Parathyroid adenoma (tissue), 2 donors: ENCODE results near the gene THBS3.

Experiments
- H2AFZ ChIP-seq: fragments of 300-600 bp; sonication (generic); one replicate; pipeline ENCODE4 v1.7.0; 2017; ENCODE audit warnings: antibody characterized with exemption, mild to moderate bottlenecking
- H3K27ac ChIP-seq: fragments of 300-600 bp; sonication (generic); one replicate; pipeline ENCODE4 v1.7.0; 2017
- H3K27me3 ChIP-seq: fragments of 300-600 bp; sonication (generic); one replicate; pipeline ENCODE4 v1.7.0; 2017; ENCODE audit warnings: low read length; ENCODE audit not compliant: control insufficient read depth, insufficient read depth
- H3K36me3 ChIP-seq: fragments of 300-600 bp; sonication (generic); one replicate; pipeline ENCODE4 v1.7.0; 2017; ENCODE audit warnings: low read length; ENCODE audit not compliant: control insufficient read depth, insufficient read depth
- H3K4me1 ChIP-seq: fragments of 300-600 bp; sonication (generic); one replicate; pipeline ENCODE4 v1.7.0; 2017; ENCODE audit warnings: control low read depth
- H3K4me2 ChIP-seq: fragments of 300-600 bp; sonication (generic); one replicate; pipeline ENCODE4 v1.7.0; 2017; ENCODE audit warnings: low read length
- H3K4me3 ChIP-seq: fragments of 300-600 bp; sonication (generic); one replicate; pipeline ENCODE4 v1.7.0; 2017; ENCODE audit warnings: low read depth, low read length
- H3K79me2 ChIP-seq: fragments of 300-600 bp; sonication (generic); one replicate; pipeline ENCODE4 v1.7.0; 2017; ENCODE audit warnings: control low read depth
- H3K9ac ChIP-seq: fragments of 300-600 bp; sonication (generic); one replicate; pipeline ENCODE4 v1.7.0; 2017; ENCODE audit warnings: mild to moderate bottlenecking
- H3K9me3 ChIP-seq: fragments of 300-600 bp; sonication (generic); one replicate; pipeline ENCODE4 v1.7.0; 2017; ENCODE audit warnings: low read length; ENCODE audit not compliant: control insufficient read depth
- TF ChIP-seq, protein P1 (sequence below): fragments of 300-600 bp; sonication (generic); IDR thresholded peaks from one replicate; pipeline ENCODE4 v1.7.0; 2017; ENCODE audit warnings: antibody characterized with exemption, mild to moderate bottlenecking
- donor health status: primary hyperparathyroidism.

Gene THBS3

DNA sequence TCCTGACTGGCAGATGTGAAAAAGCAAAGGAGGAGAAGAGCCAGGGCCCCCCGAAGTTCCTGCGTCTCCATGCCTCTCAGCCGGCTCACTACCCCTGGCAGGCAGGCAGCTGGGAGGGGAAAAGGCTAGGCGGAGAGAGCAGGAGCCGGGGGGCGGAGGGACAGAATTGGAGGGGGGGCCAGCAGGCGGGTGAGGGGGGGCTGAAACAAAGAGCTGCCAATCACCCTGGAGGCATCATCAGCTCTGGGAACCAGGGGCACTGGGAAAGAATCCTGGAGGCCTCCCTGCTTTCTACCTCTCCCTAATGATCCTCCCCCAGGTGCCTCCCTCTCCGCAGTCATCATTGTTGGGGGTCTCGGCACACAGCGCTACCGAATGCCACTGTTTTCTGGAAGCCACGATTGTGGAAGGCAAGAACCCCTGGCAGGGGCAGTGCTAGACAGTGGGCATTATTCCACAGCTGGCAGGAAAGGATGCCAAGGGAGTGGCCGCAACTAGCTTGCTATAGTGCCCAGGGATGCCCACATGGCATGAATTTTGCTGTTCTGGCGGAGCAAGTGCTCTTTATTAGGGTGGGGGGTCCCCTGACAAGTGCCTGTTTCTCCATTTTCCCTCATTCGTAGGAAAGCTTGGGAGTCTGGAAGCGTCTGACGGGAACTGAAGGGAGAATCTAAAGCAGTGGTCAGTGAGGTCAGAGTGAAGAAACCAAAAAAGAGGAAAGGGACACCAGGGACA, at the start of gene THBS3:
Gene THBS3, minus strand, starts transcription at position 92 of the 735 bp plus-strand sequence. Its CDS starts 21 bp downstream, at position 71.
- Histone ChIP-seq H3K9ac (peak within 1 kb of the TSS; percentile 94), H3K4me1 (peaks cover 4% of the 10 kb centered on the region), H3K4me2 (peak within 1 kb of the TSS; percentile 69), H3K36me3 (no peaks in the 10 kb centered on the region), H3K27ac (peak within 1 kb of the TSS; percentile 99), H3K79me2 (no peaks in the 10 kb centered on the region), H3K27me3 (no peaks in the 10 kb centered on the region), H2AFZ (peak within 1 kb of the TSS; percentile 81), H3K9me3 (no peaks in the 10 kb centered on the region), H3K4me3 (peak within 1 kb of the TSS; percentile 77)
- TF ChIP-seq, protein P1, sequence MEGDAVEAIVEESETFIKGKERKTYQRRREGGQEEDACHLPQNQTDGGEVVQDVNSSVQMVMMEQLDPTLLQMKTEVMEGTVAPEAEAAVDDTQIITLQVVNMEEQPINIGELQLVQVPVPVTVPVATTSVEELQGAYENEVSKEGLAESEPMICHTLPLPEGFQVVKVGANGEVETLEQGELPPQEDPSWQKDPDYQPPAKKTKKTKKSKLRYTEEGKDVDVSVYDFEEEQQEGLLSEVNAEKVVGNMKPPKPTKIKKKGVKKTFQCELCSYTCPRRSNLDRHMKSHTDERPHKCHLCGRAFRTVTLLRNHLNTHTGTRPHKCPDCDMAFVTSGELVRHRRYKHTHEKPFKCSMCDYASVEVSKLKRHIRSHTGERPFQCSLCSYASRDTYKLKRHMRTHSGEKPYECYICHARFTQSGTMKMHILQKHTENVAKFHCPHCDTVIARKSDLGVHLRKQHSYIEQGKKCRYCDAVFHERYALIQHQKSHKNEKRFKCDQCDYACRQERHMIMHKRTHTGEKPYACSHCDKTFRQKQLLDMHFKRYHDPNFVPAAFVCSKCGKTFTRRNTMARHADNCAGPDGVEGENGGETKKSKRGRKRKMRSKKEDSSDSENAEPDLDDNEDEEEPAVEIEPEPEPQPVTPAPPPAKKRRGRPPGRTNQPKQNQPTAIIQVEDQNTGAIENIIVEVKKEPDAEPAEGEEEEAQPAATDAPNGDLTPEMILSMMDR: no peak

DNA sequence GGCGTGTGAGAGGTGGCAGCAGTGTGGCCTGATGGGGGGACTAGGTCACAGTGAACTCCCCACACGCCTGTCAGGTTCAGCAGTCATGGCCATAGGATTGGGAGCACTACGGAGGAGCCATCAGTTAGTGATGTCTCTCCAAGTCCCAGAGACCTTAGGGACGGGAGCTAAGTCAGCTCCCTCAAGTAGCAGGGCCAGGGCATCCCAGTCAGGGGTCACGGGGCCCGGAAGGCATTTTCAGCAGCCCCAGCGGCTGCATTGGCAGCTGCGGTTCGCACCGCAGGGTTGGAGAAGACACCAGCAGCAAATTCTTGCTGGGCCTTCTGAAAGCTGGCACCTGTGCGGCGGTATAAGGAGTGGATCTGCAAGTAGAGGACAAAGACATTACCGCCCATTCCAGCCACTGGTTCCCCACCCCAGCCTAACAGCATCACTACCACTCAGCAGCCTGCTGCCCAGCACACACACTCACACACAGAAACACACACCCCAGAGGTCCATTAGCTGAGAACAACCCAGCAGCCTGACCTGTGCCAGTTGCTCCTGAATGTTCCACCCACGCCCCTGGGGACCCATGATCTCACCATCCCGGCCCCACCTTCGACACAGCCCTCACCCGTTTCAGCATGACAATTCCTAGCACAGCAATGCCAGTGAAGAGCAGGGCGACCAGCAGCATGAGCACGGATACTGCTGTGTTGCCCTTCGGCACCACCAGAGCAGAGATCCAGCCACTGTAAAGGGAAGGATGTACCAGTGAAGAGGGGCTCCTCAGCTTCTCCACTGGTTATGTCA, 48.6 kb upstream of the THBS3 start:
- peaks cover 4% of the 10 kb centered on the region for H3K4me1 ChIP-seq
- TF ChIP-seq, protein P1: no peak

DNA sequence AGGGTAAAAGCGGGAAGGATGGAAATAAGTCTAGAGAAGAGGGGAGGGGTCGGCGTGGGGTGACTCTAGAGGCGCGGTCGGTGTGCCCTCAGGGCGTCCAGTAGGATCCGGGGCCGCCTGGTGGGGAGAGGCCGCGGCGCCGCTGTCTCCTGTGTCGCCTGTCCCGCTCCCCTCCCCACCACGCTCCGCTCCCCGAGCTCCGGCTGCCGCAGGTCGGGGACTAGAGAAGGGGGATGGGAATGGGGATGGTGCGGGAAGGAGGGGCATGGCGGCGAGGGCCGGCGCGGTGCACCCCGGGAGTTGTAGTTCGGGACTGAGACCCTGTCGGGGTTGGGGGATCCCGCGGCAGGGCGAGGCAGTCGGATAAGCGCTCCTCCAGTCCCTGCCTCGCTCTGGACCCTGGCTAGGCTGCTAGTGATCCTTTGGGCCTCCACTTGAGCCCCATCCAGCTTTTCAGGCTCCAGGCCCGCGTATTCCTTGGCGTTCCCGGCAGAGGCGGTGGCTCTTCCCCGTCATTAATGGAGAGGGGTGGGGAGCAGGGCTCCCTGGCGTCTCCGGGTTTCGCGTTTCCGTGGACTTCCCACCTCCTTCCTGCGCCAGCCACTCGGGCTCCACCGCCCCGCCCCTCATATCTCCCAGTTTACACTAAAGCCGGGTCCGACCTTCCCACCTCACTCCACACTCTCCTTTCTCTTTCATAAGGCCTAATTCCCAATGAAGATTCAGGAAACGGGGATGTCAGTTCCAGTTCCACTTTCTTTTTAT, 47.7 kb upstream of the THBS3 start, which contains the start of gene ENTREP3:
Gene ENTREP3, minus strand, starts transcription at position 241 of the 765 bp plus-strand sequence. CDS start 606 bp downstream, outside the sequence.
- Histone ChIP-seq H3K79me2 (no peaks in the 10 kb centered on the region), H3K36me3 (no peaks in the 10 kb centered on the region), H3K4me2 (peak within 1 kb of the TSS; percentile 77), H2AFZ (peak within 1 kb of the TSS; percentile 85), H3K9ac (peak within 1 kb of the TSS; percentile 37), H3K4me1 (peaks cover 4% of the 10 kb centered on the region), H3K9me3 (no peaks in the 10 kb centered on the region), H3K27me3 (no peaks in the 10 kb centered on the region), H3K27ac (peak within 1 kb of the TSS; percentile 93), H3K4me3 (peak within 1 kb of the TSS; percentile 63)
- TF ChIP-seq, protein P1: no peak

More for the DNA sequence above, 48.6 kb upstream of the THBS3 start:
- H3K27me3 ChIP-seq: no peaks in the 10 kb centered on the region
- no peaks in the 10 kb centered on the region for H3K79me2 ChIP-seq
- no peaks in the 10 kb centered on the region for H3K36me3 ChIP-seq
- H3K27ac ChIP-seq: peak overlapping the region; percentile 93
- no peak overlapping the region for H3K9ac ChIP-seq
- H2AFZ ChIP-seq: peak overlapping the region; percentile 85
- H3K4me3 ChIP-seq: peak overlapping the region; percentile 63
- peak overlapping the region; percentile 77 for H3K4me2 ChIP-seq
- H3K9me3 ChIP-seq: no peaks in the 10 kb centered on the region

DNA sequence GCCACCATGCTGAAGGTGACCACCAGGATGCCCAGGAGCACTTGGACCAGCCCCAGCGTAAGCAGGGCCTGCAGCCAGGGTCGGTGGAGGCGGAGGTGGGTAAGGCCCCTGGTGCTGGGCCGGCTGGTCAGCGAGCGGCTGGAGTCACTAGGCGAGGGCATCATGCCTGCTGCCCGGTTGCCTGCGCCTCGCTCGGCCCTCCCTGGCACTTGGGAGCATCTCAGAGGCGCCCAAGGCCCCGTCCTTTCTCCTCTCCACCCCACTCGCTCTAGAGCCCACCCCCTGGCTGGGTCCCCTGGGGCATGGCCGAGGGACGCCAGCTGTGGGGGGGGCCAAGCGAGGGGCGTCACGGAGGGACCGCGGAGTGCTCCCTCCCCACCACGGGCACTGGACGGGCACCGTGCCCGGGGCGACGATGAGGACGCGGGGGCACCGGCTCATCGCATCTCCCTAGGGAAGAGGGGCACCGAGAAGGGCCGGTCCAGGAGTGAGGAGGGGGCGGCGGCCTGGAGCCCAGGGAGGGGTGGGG, 47.1 kb upstream of the THBS3 start:
- Histone ChIP-seq H2AFZ (peak overlapping the region; percentile 85), H3K27ac (peak overlapping the region; percentile 93), H3K4me2 (peak overlapping the region; percentile 77), H3K9me3 (no peaks in the 10 kb centered on the region), H3K4me1 (peaks cover 4% of the 10 kb centered on the region), H3K27me3 (no peaks in the 10 kb centered on the region), H3K4me3 (peak overlapping the region; percentile 63), H3K9ac (no peak overlapping the region), H3K36me3 (no peaks in the 10 kb centered on the region), H3K79me2 (no peaks in the 10 kb centered on the region)
- TF ChIP-seq, protein P1: no peak
